Gastrocnemius medialis (tissue), 4 donors: Measurements from ENCODE around the gene TMEM117.

Experiments
- POLR2A ChIP-seq, 2 donors: fragments of 450-650 bp; IDR thresholded peaks; one replicate each; pipeline ENCODE4 v1.6.1; 2017; ENCODE audit warnings: antibody characterized with exemption in 2 of 2, mild to moderate bottlenecking in 2 of 2, moderate library complexity in 2 of 2
- TF ChIP-seq, protein P1 (sequence below), 5 experiments: fragments of 450-650 bp in 3 of 5; fragments of 200-600 bp in 2 of 5; sonication (generic) in 2 of 5; IDR thresholded peaks in 4 of 5; conservative IDR thresholded peaks in 1 of 5; 1 replicate in 4 of 5; 2 replicates in 1 of 5; pipeline ENCODE4 v1.5.1; 2016 to 2019; ENCODE audit warnings: antibody characterized with exemption in 5 of 5, mild to moderate bottlenecking in 3 of 5, moderate library complexity in 3 of 5

DNA sequence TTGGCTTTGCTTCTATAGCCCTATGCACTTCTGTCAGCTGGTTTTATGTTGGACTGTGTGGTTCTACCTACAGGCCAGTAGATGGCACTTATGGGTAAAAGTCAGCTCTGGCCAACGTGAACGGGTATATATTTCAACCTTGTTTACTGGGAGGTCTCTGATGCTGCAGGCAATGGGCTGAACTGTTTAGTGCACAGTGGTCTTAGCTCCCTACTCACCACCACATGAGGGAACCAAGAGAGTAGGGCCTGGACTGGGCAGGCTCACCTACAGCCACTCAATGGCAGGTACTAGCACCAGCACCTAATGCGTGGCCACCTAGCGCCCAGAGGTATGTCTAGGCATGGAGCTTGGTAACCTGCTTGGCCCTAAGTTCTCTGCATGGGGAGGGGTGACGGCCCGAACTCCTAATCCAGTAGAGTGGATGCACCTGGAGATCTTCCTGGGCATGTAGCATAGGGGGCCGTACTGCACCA lies 481.8 kb downstream of the TMEM117 start:
- TF ChIP-seq, protein P1, sequence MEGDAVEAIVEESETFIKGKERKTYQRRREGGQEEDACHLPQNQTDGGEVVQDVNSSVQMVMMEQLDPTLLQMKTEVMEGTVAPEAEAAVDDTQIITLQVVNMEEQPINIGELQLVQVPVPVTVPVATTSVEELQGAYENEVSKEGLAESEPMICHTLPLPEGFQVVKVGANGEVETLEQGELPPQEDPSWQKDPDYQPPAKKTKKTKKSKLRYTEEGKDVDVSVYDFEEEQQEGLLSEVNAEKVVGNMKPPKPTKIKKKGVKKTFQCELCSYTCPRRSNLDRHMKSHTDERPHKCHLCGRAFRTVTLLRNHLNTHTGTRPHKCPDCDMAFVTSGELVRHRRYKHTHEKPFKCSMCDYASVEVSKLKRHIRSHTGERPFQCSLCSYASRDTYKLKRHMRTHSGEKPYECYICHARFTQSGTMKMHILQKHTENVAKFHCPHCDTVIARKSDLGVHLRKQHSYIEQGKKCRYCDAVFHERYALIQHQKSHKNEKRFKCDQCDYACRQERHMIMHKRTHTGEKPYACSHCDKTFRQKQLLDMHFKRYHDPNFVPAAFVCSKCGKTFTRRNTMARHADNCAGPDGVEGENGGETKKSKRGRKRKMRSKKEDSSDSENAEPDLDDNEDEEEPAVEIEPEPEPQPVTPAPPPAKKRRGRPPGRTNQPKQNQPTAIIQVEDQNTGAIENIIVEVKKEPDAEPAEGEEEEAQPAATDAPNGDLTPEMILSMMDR (IDR thresholded peaks at IDR 0.05 in 4 of 5, conservative IDR thresholded peaks at IDR 0.05 in 1 of 5): no peak
- TF ChIP-seq POLR2A (IDR thresholded peaks at IDR 0.05): no peak
